DND-41 (cell line): Measurements from ENCODE around the gene DLX1.

Experiments
- ATAC-seq: fragments of 200-7000 bp; cut with Tn5 transposase; 3 replicates; pipeline ENCODE4 v1.9.1; 2021; ENCODE audit warnings: low read depth; ENCODE audit not compliant: insufficient read depth
- DNase-seq: peaks from one replicate; pipeline ENCODE4 v3.0.0-alpha.2; 2020
- H2AFZ ChIP-seq: 2 replicates; pipeline ENCODE4 v1.6.0; 2012; ENCODE audit warnings: low read depth, low read length
- H3K27ac ChIP-seq: 2 replicates; pipeline ENCODE4 v1.5.1; 2012; ENCODE audit warnings: low read length, inconsistent platforms
- H3K27me3 ChIP-seq: fragments of 200-600 bp; sonication (generic); 2 replicates; pipeline ENCODE4 v1.6.0; 2012; ENCODE audit warnings: low read length, mild to moderate bottlenecking, inconsistent platforms; ENCODE audit not compliant: insufficient read depth, poor library complexity
- H3K36me3 ChIP-seq: 2 replicates; pipeline ENCODE4 v1.5.1; 2012; ENCODE audit warnings: low read length, inconsistent platforms; ENCODE audit not compliant: insufficient read depth
- H3K4me1 ChIP-seq: 2 replicates; pipeline ENCODE4 v1.5.1; 2012; ENCODE audit warnings: mild to moderate bottlenecking, low read length; ENCODE audit not compliant: insufficient read depth
- H3K4me2 ChIP-seq: 2 replicates; pipeline ENCODE4 v1.6.0; 2012; ENCODE audit warnings: mild to moderate bottlenecking, moderate library complexity, low read length, inconsistent platforms; ENCODE audit not compliant: insufficient read depth
- H3K4me3 ChIP-seq, 2 experiments: fragments of 200-600 bp in 1 of 2; shearing (Covaris generic) in 1 of 2; 2 replicates each; pipeline ENCODE4 v1.5.1; 2012 to 2016; ENCODE audit warnings: inconsistent platforms in 2 of 2, low read length in 2 of 2, mild to moderate bottlenecking in 2 of 2, low read depth in 1 of 2, moderate library complexity in 1 of 2
- H3K79me2 ChIP-seq: 2 replicates; pipeline ENCODE4 v1.6.0; 2012; ENCODE audit warnings: low read length, inconsistent platforms; ENCODE audit not compliant: insufficient read depth
- H3K9ac ChIP-seq: 2 replicates; pipeline ENCODE4 v1.6.0; 2012; ENCODE audit warnings: low read depth, mild to moderate bottlenecking, inconsistent platforms, low read length, moderate library complexity
- H3K9me3 ChIP-seq: 2 replicates; pipeline ENCODE4 v1.5.1; 2012; ENCODE audit warnings: low read length, moderate library complexity, mild to moderate bottlenecking, inconsistent platforms; ENCODE audit not compliant: insufficient read depth, severe bottlenecking
- H4K20me1 ChIP-seq: 2 replicates; pipeline ENCODE4 v1.6.0; 2012; ENCODE audit warnings: low read length; ENCODE audit not compliant: insufficient read depth
- CTCF ChIP-seq: IDR thresholded peaks from 2 replicates; pipeline ENCODE4 v1.5.1; 2012; ENCODE audit warnings: borderline replicate concordance, low read length, moderate library complexity, mild to moderate bottlenecking; ENCODE audit not compliant: poor library complexity, severe bottlenecking; ENCODE audit errors: extremely low read depth
- EZH2 ChIP-seq: IDR thresholded peaks from 3 replicates; pipeline ENCODE4 v1.6.1; 2012; ENCODE audit warnings: borderline replicate concordance, low read depth, mild to moderate bottlenecking, moderate library complexity, low read length, inconsistent platforms; ENCODE audit not compliant: severe bottlenecking

DLX1 gene

GRCh38 chr2:172079838-172080640 is 5.3 kb upstream of the DLX1 start:
- no peaks in the 10 kb centered on the region for H3K9me3 ChIP-seq
- H3K79me2 ChIP-seq: no peaks in the 10 kb centered on the region
- no peak overlapping the region for H3K27ac ChIP-seq
- no peaks in the 10 kb centered on the region for H4K20me1 ChIP-seq
- H3K4me2 ChIP-seq: no peak overlapping the region
- ATAC-seq: no peak
- H2AFZ ChIP-seq: no peak overlapping the region
- H3K4me1 ChIP-seq: peaks cover 8% of the 10 kb centered on the region
- TF ChIP-seq CTCF (no peak), EZH2 (no peak)
- no peak for DNase-seq
- H3K4me3 ChIP-seq: no peak overlapping the region
- no peaks in the 10 kb centered on the region for H3K27me3 ChIP-seq
- H3K9ac ChIP-seq: no peak overlapping the region
- no peaks in the 10 kb centered on the region; the same call in 1 of the 2 replicates for H3K36me3 ChIP-seq

GRCh38 chr2:172080641-172081220 is 4.6 kb upstream of the DLX1 start:
- no peaks in the 10 kb centered on the region for H4K20me1 ChIP-seq
- no peak overlapping the region for H2AFZ ChIP-seq
- no peaks in the 10 kb centered on the region for H3K79me2 ChIP-seq
- H3K9ac ChIP-seq: no peak overlapping the region
- ATAC-seq (no peak), DNase-seq (no peak)
- TF ChIP-seq CTCF: no peak
- no peak for TF ChIP-seq EZH2
- H3K4me2 ChIP-seq: no peak overlapping the region
- H3K4me1 ChIP-seq: peaks cover 13% of the 10 kb centered on the region
- H3K36me3 ChIP-seq: no peaks in the 10 kb centered on the region; the same call in 1 of the 2 replicates
- H3K27ac ChIP-seq: no peak overlapping the region
- H3K4me3 ChIP-seq: no peak overlapping the region
- no peaks in the 10 kb centered on the region for H3K9me3 ChIP-seq
- H3K27me3 ChIP-seq: no peaks in the 10 kb centered on the region

GRCh38 chr2:172081221-172082022 is 3.9 kb upstream of the DLX1 start:
- Histone ChIP-seq H4K20me1 (no peaks in the 10 kb centered on the region), H3K4me3 (no peak overlapping the region), H3K79me2 (no peaks in the 10 kb centered on the region), H3K27ac (no peak overlapping the region), H3K9me3 (no peaks in the 10 kb centered on the region), H3K36me3 (no peaks in the 10 kb centered on the region; the same call in 1 of the 2 replicates), H3K27me3 (no peaks in the 10 kb centered on the region), H3K9ac (no peak overlapping the region), H2AFZ (no peak overlapping the region), H3K4me1 (peaks cover 18% of the 10 kb centered on the region), H3K4me2 (no peak overlapping the region)
- ATAC-seq: no peak
- DNase-seq: no peak
- TF ChIP-seq EZH2 (no peak), CTCF (no peak)
